Hepatocyte (in vitro differentiated cells): ENCODE results near the gene KCNA10. TPM values are rescaled to one million over a fixed set of nuclear protein-coding genes. Genes with fewer than 3 reads are reported as not detected.

Source experiments
- DNase-seq: peaks from one replicate; pipeline ENCODE4 v3.0.0-alpha.2; 2016; ENCODE audit warnings: low spot score
- H2AFZ ChIP-seq: fragments of 200-600 bp; sonication (generic); 2 replicates; pipeline ENCODE4 v1.6.0; 2016; ENCODE audit warnings: antibody characterized with exemption, mild to moderate bottlenecking
- H3K27ac ChIP-seq: fragments of 200-600 bp; sonication (generic); 2 replicates; pipeline ENCODE4 v1.5.1; 2016; ENCODE audit warnings: mild to moderate bottlenecking
- H3K27me3 ChIP-seq: fragments of 200-600 bp; sonication (generic); 2 replicates; pipeline ENCODE4 v1.6.1; 2016
- H3K36me3 ChIP-seq: fragments of 200-600 bp; sonication (generic); replicated peaks from 2 replicates; pipeline ENCODE4 v1.5.1; 2016; ENCODE audit warnings: low read depth; ENCODE audit not compliant: insufficient read depth
- H3K4me1 ChIP-seq: fragments of 200-600 bp; sonication (generic); 2 replicates; pipeline ENCODE4 v1.5.1; 2016; ENCODE audit warnings: mild to moderate bottlenecking, moderate library complexity; ENCODE audit not compliant: insufficient read depth
- H3K4me2 ChIP-seq: fragments of 200-600 bp; sonication (generic); 2 replicates; pipeline ENCODE4 v1.6.0; 2016
- H3K4me3 ChIP-seq: fragments of 200-600 bp; sonication (generic); 2 replicates; pipeline ENCODE4 v1.5.1; 2016; ENCODE audit warnings: mild to moderate bottlenecking
- H3K79me2 ChIP-seq: fragments of 200-600 bp; sonication (generic); 2 replicates; pipeline ENCODE4 v1.6.0; 2017; ENCODE audit warnings: mild to moderate bottlenecking
- H3K9me2 ChIP-seq: fragments of 200-600 bp; sonication (generic); replicated peaks from 2 replicates; pipeline ENCODE4 v1.6.0; 2017; ENCODE audit warnings: mild to moderate bottlenecking; ENCODE audit not compliant: insufficient read depth
- H3K9me3 ChIP-seq: fragments of 200-600 bp; sonication (generic); 2 replicates; pipeline ENCODE4 v1.5.1; 2016; ENCODE audit warnings: low read depth, mild to moderate bottlenecking
- H4K20me1 ChIP-seq: fragments of 200-600 bp; sonication (generic); 2 replicates; pipeline ENCODE4 v1.6.0; 2016; ENCODE audit warnings: mild to moderate bottlenecking; ENCODE audit not compliant: insufficient read depth, poor library complexity, severe bottlenecking
- CTCF ChIP-seq: fragments of 200-600 bp; sonication (generic); IDR thresholded peaks from 2 replicates; pipeline ENCODE4 v1.5.1; 2016; ENCODE audit warnings: antibody characterized with exemption, mild to moderate bottlenecking; ENCODE audit not compliant: poor library complexity
- EZH2 ChIP-seq: fragments of 200-600 bp; sonication (generic); IDR thresholded peaks from 2 replicates; pipeline ENCODE4 v1.6.1; 2016; ENCODE audit warnings: antibody characterized with exemption, mild to moderate bottlenecking, borderline replicate concordance
- EZH2phosphoT487 ChIP-seq: fragments of 200-600 bp; sonication (generic); IDR thresholded peaks from one replicate; pipeline ENCODE4 v1.6.1; 2018; ENCODE audit warnings: antibody characterized with exemption, mild to moderate bottlenecking, low read depth, moderate library complexity; ENCODE audit not compliant: unreplicated experiment, severe bottlenecking
- WGBS: methylation state at CpG from one replicate; pipeline ENCODE4 v1.1.6; 2016; ENCODE audit warnings: low lambda C conversion rate; ENCODE audit errors: missing lambda C conversion rate; 5-methylcytosine and 5-hydroxymethylcytosine counted together
- polyA plus RNA-seq: library from polyadenylated mRNA; unstranded; fragments of >200 nt; fragmentation: Nextera tagmentation; extraction: Ambion mirVana; gene quantifications from 2 replicates; pipeline ENCODE4 v1.2.1, GENCODE V29; 2016
- total RNA-seq: library from RNA; depleted of rRNA; stranded (reverse); fragments of >200 nt; gene quantifications from 2 replicates; pipeline ENCODE4 v1.2.3, GENCODE V29; 2014

KCNA10 gene
- total and polyA plus RNA-seq, 2 experiments from 2014 or later, result not detected

DNA sequence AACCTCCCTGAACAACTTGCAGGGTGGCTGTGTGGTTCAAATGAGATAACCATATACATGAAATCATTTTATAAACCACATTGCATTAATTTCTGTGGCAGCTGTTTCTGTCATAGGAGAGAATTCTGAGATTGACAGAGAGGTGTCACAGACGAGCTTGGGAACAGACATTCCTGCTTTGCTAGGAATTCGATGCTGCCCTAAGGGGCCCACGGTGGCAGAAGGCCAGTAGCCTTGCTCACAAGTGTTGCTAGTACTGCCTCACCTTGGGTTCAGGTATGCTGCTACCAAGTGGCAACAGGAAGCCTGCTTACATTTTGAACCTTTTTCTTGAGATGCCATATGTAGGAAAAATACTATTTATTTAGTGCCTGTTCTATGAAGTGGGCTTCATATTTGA lies 13.4 kb downstream of the KCNA10 start:
- no peaks in the 10 kb centered on the region for H3K79me2 ChIP-seq
- H4K20me1 ChIP-seq, result no peaks in the 10 kb centered on the region
- H3K27ac ChIP-seq, result no peak overlapping the region
- peaks cover 7% of the 10 kb centered on the region for H3K4me1 ChIP-seq
- no peak overlapping the region for H3K4me2 ChIP-seq
- no peak overlapping the region for H3K4me3 ChIP-seq
- WGBS, result 55% methylated on average over 3 of the region's 3 CpGs
- no peaks in the 10 kb centered on the region for H3K9me3 ChIP-seq
- TF ChIP-seq CTCF (no peak), EZH2 (no peak), EZH2phosphoT487 (no peak)
- no peaks in the 10 kb centered on the region for H3K36me3 ChIP-seq
- no peaks in the 10 kb centered on the region for H3K27me3 ChIP-seq
- H3K9me2 ChIP-seq, result no peaks in the 10 kb centered on the region
- no peak overlapping the region for H2AFZ ChIP-seq
- no peak for DNase-seq

DNA sequence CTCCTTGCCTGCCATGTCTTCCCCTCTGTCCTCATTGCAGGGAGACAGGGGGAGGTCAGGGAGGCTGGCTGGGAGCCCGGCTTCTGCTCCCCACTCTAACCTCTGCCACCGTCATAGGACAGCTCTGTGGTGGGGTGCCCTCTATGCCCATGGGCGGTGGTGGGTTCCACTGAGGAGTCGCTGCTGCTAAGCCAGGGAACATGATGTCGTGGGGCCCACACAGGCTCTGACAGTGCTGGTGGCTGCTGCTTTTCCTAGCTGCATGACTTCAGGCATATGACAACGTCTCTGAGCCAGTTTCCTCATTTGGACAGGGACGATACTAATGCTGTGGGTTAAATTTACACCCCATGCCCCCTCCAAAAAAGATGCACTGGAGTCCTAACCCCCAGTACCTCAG lies 14.7 kb downstream of the KCNA10 start:
- H3K9me3 ChIP-seq, result no peaks in the 10 kb centered on the region
- no peaks in the 10 kb centered on the region for H3K9me2 ChIP-seq
- H4K20me1 ChIP-seq, result no peaks in the 10 kb centered on the region
- no peak overlapping the region for H3K4me3 ChIP-seq
- WGBS, result 91% methylated on average over 7 of the region's 7 CpGs
- no peak overlapping the region for H3K4me2 ChIP-seq
- H3K36me3 ChIP-seq, result no peaks in the 10 kb centered on the region
- H3K4me1 ChIP-seq, result peaks cover 7% of the 10 kb centered on the region
- TF ChIP-seq EZH2 (no peak), CTCF (no peak), EZH2phosphoT487 (no peak)
- H3K27ac ChIP-seq, result no peak overlapping the region
- H2AFZ ChIP-seq, result no peak overlapping the region
- no peak for DNase-seq
- H3K27me3 ChIP-seq, result no peaks in the 10 kb centered on the region
- H3K79me2 ChIP-seq, result no peaks in the 10 kb centered on the region

- Histone ChIP-seq H3K9me3 (no peaks in the 10 kb centered on the region), H3K9me2 (no peaks in the 10 kb centered on the region), H3K36me3 (no peaks in the 10 kb centered on the region), H3K4me3 (no peak overlapping the region), H3K4me1 (peaks cover 7% of the 10 kb centered on the region), H3K79me2 (no peaks in the 10 kb centered on the region), H3K27me3 (no peaks in the 10 kb centered on the region), H3K4me2 (no peak overlapping the region), H2AFZ (no peak overlapping the region), H3K27ac (no peak overlapping the region), H4K20me1 (no peaks in the 10 kb centered on the region)
- no peak for TF ChIP-seq EZH2
- TF ChIP-seq EZH2phosphoT487, result no peak
- TF ChIP-seq CTCF, result no peak
- DNase-seq, result no peak
- WGBS, result 83% methylated on average over 5 of the region's 5 CpGs
These were observed 15.5 kb downstream of the KCNA10 start for GRCh38 chr1:110503471-110503870.
